VCaP (cell line): ENCODE data around the gene GOLGA6L10.
"Not testable (repeated sequence)": the region's sequence is repeated elsewhere in the genome, so short reads cannot be mapped to it uniquely, and the experiment has no call there.

Source experiments
- H3K27ac ChIP-seq: fragments of 450-650 bp; 2 replicates; pipeline ENCODE4 v1.5.1; 2017
- CTCF ChIP-seq: fragments of 450-650 bp; conservative IDR thresholded peaks from 2 replicates; pipeline ENCODE4 v1.5.1; 2017; ENCODE audit warnings: mild to moderate bottlenecking, moderate library complexity

Gene GOLGA6L10

GRCh38 chr15:82313446-82313845 lies 35.8 kb downstream of the GOLGA6L10 start:
- TF ChIP-seq CTCF, result no peak
- H3K27ac ChIP-seq, result no peak overlapping the region

GRCh38 chr15:82312586-82313349 lies 36.5 kb downstream of the GOLGA6L10 start:
- TF ChIP-seq CTCF, result no peak
- no peak overlapping the region for H3K27ac ChIP-seq

- not testable (repeated sequence) for H3K27ac ChIP-seq
Measured at GRCh38 chr15:82311321-82311720, 38.0 kb downstream of the GOLGA6L10 start.

GRCh38 chr15:82309802-82310201 lies 39.5 kb downstream of the GOLGA6L10 start:
- H3K27ac ChIP-seq, result no peak overlapping the region
- no peak for TF ChIP-seq CTCF

GRCh38 chr15:82307714-82308081 lies 41.6 kb downstream of the GOLGA6L10 start:
- no peak for TF ChIP-seq CTCF
- H3K27ac ChIP-seq, result no peak overlapping the region

DNA sequence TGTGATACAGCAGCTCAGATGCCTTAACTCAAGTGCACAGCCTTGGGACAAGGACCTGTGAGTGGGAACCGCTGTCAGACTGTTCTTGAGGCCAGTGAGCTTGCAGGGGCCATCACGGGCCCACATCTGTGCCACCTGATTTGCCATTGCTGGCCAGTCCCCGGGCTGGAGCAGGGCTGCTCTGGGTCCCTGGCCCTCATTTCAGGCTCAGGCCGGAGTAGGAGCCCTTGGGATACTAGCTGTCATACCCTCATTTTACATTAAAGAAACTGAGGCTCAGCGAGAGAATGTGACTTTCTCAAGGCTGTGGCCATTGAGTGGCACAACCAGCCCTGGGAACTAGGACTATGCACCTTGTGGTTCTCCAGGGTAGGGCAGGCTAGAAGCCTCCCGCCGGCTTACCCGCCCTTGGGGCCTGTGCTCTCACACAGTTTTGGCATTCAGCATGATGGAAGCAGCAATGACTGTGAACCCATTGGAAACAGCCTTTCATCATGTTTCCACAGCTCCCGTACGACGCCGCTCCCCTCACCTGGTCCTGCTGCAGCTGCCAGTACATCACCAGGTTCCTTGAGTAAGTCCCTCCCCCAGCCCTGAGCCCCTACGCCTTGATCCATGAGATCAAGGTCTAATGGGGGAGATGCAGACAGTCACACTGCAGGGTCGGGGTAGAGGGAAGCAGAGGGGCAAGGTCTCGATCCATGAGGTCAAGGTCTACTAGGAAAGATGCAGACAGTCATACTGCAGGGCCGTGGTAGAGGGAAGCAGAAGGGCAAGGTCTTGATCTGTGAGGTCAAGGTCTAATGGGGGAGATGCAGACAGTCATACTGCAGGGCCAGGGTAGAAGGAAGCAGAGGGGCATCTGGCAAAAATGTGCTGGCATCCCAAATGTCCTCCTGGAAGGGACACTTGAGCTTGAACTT lies 42.2 kb downstream of the GOLGA6L10 start:
- H3K27ac ChIP-seq, result no peak overlapping the region
- no peak for TF ChIP-seq CTCF

DNA sequence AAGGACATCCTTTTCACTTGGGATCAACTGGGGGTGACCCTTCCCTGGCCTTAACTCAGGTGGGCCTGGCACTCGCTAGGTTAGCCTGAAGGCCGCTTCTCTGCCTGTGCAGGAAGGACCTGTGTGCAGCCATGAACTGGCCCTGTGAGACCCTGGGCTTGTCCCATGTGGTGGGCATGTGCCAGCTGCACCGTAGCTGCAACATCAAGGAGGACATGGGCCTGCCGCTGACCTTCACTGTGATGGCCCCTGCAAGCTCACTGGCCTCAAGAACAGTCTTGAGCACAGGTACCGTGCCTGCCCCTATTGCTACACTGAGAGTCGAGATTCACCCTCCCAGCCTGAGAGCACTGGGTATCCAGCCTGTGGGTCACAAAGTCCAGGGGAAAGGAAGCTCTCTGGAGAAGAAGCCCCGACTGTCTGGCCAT lies 43.6 kb downstream of the GOLGA6L10 start:
- peak overlapping the region; percentile 33 for H3K27ac ChIP-seq
- no peak for TF ChIP-seq CTCF

- no peak for TF ChIP-seq CTCF
Measured at GRCh38 chr15:82304778-82305090, 44.5 kb downstream of the GOLGA6L10 start.

More at GRCh38 chr15:82304778-82305090, 44.5 kb downstream of the GOLGA6L10 start:
- peak overlapping the region; percentile 33 for H3K27ac ChIP-seq
